Mammary epithelial cell (primary cell): Measurements from ENCODE around the gene UHRF2.

Source experiments
- EZH2 ChIP-seq: IDR thresholded peaks from 2 replicates; pipeline ENCODE4 v1.6.1; 2012; ENCODE audit warnings: low read length, inconsistent platforms, borderline replicate concordance
- TF ChIP-seq, protein P1 (sequence below), 2 donors: IDR thresholded peaks in 1 of 2; conservative IDR thresholded peaks in 1 of 2; 2 replicates each; pipeline ENCODE4 v1.5.1; 2011 to 2012; ENCODE audit warnings: inconsistent platforms in 2 of 2, low read length in 2 of 2, mild to moderate bottlenecking in 2 of 2, control low read depth in 1 of 2, low read depth in 1 of 2; ENCODE audit not compliant: insufficient read depth in 1 of 2; ENCODE audit errors: extremely low read depth in 1 of 2

DNA sequence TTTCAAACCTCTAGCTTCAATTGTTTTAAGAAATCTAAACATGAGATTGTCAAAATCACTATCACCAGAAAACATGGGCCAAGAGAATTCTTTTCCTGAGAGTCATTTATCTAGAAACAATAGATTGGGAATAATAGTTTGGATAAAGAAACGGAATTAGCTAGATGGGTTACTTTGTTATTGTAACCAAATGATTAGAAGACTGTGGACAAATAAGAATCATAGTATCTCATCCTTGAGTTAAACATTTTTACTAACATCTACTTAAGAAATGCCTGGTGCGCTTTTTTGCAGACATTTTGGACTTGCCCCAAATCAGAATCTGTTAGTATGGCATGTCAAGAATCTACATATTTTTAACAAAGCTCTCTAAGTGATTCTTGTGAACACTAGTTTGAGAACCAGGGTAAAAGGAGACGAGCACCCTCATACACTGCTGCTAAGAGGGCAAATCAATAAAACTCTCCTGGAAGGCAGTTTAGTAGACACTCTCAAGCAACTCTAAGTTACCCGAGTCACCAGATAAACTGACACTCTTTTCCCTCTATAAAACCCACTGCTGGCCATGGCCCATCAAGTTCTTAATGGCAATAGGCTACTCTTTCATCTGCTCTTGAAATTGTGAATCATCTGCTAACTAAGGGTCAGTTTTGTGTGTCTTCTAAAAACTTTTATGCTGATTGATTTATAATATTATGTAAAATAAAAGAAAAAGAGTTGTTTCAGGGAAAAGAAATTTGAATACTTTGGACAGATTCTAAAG lies 45.7 kb upstream of the UHRF2 start:
- TF ChIP-seq, protein P1, sequence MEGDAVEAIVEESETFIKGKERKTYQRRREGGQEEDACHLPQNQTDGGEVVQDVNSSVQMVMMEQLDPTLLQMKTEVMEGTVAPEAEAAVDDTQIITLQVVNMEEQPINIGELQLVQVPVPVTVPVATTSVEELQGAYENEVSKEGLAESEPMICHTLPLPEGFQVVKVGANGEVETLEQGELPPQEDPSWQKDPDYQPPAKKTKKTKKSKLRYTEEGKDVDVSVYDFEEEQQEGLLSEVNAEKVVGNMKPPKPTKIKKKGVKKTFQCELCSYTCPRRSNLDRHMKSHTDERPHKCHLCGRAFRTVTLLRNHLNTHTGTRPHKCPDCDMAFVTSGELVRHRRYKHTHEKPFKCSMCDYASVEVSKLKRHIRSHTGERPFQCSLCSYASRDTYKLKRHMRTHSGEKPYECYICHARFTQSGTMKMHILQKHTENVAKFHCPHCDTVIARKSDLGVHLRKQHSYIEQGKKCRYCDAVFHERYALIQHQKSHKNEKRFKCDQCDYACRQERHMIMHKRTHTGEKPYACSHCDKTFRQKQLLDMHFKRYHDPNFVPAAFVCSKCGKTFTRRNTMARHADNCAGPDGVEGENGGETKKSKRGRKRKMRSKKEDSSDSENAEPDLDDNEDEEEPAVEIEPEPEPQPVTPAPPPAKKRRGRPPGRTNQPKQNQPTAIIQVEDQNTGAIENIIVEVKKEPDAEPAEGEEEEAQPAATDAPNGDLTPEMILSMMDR (conservative IDR thresholded peaks at IDR 0.05 in 1 of 2, IDR thresholded peaks at IDR 0.05 in 1 of 2; ENCODE audit: extremely low read depth in 1 of 2, insufficient read depth in 1 of 2, low read depth in 1 of 2, low read length in 2 of 2), result no peak
- no peak for TF ChIP-seq EZH2
